Measurements from ENCODE around the gene ARHGEF25.

GRCh38 chr12:57614178-57614947, 3.1 kb downstream of the ARHGEF25 start:
- TF ChIP-seq CTCF (IDR thresholded peaks at IDR 0.05) (no peak), EP300 (IDR thresholded peaks at IDR 0.05) (no peak), POLR2AphosphoS5 (IDR thresholded peaks at IDR 0.05) (no peak), POLR2A (IDR thresholded peaks at IDR 0.05; ENCODE audit: low read depth) (no peak)
